ENCODE measurements around the gene C1QTNF6. TPM values are rescaled to one million over a fixed set of nuclear protein-coding genes. Genes with fewer than 3 reads are reported as not detected.
A peak's percentile ranks its signal among the peaks of the same experiment; 100 is the strongest.

C1QTNF6 gene
- total and polyA plus RNA-seq, 8 donors = 1.2 to 10.9 (median 3.0) TPM

DNA sequence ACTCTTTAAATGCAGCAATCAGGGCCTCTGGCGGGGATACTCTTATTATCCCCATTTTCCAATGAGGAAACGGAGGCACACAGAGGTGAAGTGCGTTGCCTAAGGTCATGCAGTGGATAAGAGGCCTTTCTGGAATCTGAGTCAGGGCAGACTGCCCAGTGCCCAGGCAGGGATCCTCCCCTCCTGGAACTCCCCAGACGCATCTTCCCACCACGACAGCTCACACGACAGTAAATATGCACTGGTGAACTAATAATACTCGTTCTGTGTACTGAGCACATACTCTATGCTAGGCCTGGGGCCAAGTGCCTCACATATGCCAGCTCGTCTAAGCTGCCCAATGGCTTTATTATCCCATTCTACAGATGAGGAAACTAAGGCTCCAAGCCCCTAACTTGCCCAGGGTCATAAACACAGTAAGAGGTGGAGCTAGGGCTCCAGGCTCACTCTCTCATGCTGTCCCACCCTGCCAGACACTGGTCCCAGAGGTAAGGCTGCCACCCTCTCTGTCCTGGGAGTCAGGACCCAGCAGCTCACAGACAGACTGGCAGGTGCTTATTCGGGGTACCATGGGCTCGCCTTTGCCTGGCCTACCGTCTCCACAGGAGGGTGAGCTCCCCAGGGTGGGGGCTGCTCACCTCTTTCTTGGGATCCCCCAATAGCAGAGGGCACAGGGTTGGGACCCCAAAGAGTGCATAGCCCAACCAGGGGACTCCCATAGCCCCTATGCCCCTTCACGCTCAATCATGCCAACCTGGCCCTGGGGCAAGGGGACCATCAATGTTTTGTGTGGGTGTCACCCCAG is 40.7 kb downstream of the C1QTNF6 start:
- TF ChIP-seq, protein P1, sequence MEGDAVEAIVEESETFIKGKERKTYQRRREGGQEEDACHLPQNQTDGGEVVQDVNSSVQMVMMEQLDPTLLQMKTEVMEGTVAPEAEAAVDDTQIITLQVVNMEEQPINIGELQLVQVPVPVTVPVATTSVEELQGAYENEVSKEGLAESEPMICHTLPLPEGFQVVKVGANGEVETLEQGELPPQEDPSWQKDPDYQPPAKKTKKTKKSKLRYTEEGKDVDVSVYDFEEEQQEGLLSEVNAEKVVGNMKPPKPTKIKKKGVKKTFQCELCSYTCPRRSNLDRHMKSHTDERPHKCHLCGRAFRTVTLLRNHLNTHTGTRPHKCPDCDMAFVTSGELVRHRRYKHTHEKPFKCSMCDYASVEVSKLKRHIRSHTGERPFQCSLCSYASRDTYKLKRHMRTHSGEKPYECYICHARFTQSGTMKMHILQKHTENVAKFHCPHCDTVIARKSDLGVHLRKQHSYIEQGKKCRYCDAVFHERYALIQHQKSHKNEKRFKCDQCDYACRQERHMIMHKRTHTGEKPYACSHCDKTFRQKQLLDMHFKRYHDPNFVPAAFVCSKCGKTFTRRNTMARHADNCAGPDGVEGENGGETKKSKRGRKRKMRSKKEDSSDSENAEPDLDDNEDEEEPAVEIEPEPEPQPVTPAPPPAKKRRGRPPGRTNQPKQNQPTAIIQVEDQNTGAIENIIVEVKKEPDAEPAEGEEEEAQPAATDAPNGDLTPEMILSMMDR (IDR thresholded peaks at IDR 0.05) = no peak
- Histone ChIP-seq H3K4me3 (no peak overlapping the region), H3K9me3 (no peaks in the 10 kb centered on the region), H3K4me1 (no peaks in the 10 kb centered on the region), H3K36me3 (no peaks in the 10 kb centered on the region), H3K27ac (no peak overlapping the region), H3K27me3 (no peaks in the 10 kb centered on the region)
- no peak for ATAC-seq
- peak in 1 of 6 donors; percentile 43 for DNase-seq
- WGBS, 2 donors = 84 to 89% methylated on average over 12 of the region's 12 CpGs
- intact Hi-C loops (cut with DNase I) = no loop called here
- FAIRE-seq = no peak

- no peak overlapping the region for H3K4me3 ChIP-seq
- intact Hi-C loops (cut with DNase I) = no loop called here
- TF ChIP-seq, protein P1 (IDR thresholded peaks at IDR 0.05) = no peak
- DNase-seq (peak in 1 of 6 donors; percentile 18), ATAC-seq (no peak), FAIRE-seq (no peak)
- no peak overlapping the region for H3K27ac ChIP-seq
- H3K9me3 ChIP-seq = no peaks in the 10 kb centered on the region
- no peaks in the 10 kb centered on the region for H3K36me3 ChIP-seq
- WGBS, 2 donors = 79 to 82% methylated on average over 16 of the region's 16 CpGs
- H3K27me3 ChIP-seq = no peaks in the 10 kb centered on the region
- H3K4me1 ChIP-seq = no peaks in the 10 kb centered on the region
Measured at GRCh38 chr22:37146507-37147180, 41.4 kb downstream of the C1QTNF6 start.

DNA sequence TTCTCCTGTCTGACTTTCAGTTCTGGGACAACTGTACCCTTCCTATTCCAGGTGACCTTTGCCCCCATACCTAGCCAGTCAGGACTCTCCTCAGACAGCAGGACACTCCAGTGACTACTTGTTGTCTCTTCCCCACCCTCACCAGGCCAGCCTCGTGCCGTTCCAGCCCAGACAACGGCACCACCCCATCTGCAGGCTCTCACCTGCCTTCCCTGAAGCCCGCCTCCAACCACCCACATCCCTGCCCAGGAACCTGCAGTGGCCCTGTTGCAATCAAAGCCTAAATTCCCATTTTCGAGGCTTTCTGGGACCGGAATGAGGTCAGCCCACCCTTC is 42.0 kb downstream of the C1QTNF6 start:
- TF ChIP-seq, protein P1 (IDR thresholded peaks at IDR 0.05) = no peak
- intact Hi-C loops (cut with DNase I) = no loop called here
- H3K4me1 ChIP-seq = no peaks in the 10 kb centered on the region
- no peaks in the 10 kb centered on the region for H3K36me3 ChIP-seq
- no peak overlapping the region for H3K4me3 ChIP-seq
- no peaks in the 10 kb centered on the region for H3K9me3 ChIP-seq
- no peak overlapping the region for H3K27ac ChIP-seq
- H3K27me3 ChIP-seq = no peaks in the 10 kb centered on the region
- no peak for FAIRE-seq
- peak in 1 of 6 donors; percentile 39 for DNase-seq
- 56 to 58% methylated on average over 6 of the region's 6 CpGs for WGBS, 2 donors
- ATAC-seq = no peak

DNA sequence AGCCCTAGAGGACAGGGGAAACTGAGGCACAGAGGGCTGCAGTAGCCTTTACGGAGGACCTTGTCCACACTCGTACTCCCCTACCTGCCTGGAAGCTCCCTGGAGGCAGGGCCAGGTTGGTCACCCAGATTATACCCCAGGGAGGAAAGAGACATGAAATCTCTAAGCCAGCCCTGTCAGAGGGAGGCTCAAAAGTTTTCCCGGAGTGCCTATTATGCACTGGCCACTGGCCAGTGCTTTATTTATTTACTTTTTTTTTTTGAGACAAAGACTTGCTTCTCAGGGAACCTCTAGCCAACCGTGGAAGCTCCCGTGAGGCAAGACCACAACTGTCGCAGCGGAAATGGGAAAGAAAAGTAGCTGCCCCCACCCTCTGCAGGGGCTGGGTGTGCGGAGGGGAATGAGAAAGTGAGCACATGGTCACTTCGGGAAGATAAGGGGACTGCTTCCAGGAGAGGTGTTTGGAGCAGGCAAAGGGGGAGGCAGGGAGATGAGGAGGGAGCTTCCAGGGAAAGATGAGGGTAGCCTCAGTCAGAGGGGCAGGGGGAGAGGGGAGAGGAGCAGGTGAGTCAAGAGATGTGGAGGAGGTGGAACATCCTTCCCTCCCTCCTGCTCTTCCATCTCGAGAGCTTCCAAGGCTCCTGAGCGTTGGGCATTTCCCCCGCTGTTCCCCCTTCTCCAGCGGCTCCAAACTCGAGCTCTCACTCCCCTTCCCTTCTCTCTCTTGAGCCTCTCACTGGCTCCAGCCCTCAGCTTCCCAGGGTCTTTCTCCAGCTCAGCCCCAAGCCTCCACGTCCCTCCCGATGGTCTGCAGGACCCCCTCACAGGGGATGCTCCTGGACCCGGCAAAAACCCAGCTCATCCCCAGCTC is 42.6 kb downstream of the C1QTNF6 start:
- H3K4me3 ChIP-seq = no peak overlapping the region
- peak in 1 of 6 donors; percentile 20 for DNase-seq
- WGBS, 2 donors = 26 to 29% methylated on average over 16 to 17 of the region's 17 CpGs
- no peak overlapping the region for H3K27ac ChIP-seq
- TF ChIP-seq, protein P1 (IDR thresholded peaks at IDR 0.05) = no peak
- FAIRE-seq = no peak
- no peaks in the 10 kb centered on the region for H3K36me3 ChIP-seq
- H3K9me3 ChIP-seq = no peaks in the 10 kb centered on the region
- intact Hi-C loops (cut with DNase I) = no loop called here
- no peaks in the 10 kb centered on the region for H3K4me1 ChIP-seq
- H3K27me3 ChIP-seq = no peaks in the 10 kb centered on the region
- ATAC-seq = peak; percentile 48 to 81 (median 58)

All from pancreas (tissue), 10 donors.